ENCODE measurements around the gene SUZ12.
"Not testable (repeated sequence)": the region's sequence is repeated elsewhere in the genome, so short reads cannot be mapped to it uniquely, and the experiment has no call there.

The SUZ12 gene

GRCh38 chr17:31936615-31937609 is at the start of gene SUZ12:
Gene SUZ12 (plus strand): TSS chr17:31937007. CDS start chr17:31937247, 240 bp downstream.
- peak; percentile 65 to 77 for DNase-seq (ENCODE audit: low read depth in 1 of 2, low spot score in 1 of 2)

- no peak for DNase-seq (ENCODE audit: low read depth in 1 of 2, low spot score in 1 of 2)
These were observed 48.7 kb upstream of the SUZ12 start for GRCh38 chr17:31888124-31888523.

DNA sequence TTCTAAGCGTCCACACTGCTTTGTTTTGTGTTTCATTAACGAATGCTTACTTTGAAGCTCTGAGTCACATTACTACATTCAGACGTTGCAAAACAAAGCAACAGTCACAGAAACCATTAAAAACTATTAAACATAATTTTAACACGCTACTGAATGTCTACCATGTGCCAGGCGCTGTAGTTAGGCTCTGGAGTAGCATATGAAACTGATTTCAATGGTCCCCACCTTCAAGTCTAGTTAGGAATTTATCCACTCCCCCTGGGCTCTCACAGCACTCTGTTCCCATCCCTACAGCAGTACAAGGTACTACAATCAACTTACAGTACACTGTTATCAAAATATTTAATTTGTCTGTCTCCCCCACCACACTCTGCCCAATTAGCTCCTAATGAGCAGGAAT is 35.9 kb upstream of the SUZ12 start:
- no peak for DNase-seq (ENCODE audit: low read depth in 1 of 2, low spot score in 1 of 2)

DNA sequence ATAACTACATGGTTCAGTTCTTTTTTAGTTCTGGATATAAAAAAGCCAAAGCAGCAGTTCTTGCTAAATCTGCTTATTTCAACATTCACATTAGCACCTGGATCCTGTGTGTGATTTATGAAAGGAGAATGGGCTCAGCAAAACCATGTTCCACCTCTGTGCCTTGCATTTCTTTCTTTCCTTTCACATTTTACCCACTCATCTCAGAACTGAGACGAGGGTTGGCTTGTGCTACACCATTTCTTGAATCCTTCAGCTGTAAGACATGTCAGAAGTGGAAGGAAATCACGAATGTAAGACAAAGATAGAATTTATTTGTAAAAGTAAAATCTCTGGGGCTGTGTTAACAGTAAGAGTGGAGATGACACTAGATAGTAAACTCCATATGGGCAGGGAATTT is 34.1 kb upstream of the SUZ12 start:
- no peak for DNase-seq (ENCODE audit: low read depth in 1 of 2, low spot score in 1 of 2)

DNA sequence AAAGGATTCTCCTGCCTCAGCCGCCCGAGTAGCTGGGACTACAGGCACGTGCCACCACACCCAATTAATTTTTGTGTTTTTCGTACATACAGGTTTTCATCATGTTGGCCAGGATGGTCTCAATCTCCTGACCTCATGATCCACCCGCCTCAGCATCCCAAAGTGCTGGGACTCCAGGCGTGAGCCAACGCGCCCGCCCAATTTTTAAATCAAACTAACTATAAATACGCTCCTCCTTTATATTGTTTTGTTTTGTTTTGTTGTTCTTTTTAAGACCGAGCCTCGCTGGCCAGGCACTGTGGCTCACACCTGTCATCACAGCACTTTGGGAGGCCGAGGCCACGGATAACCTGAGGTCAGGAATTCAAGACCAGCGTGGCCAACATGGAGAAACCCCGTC is 33.4 kb upstream of the SUZ12 start:
- DNase-seq (ENCODE audit: low read depth in 1 of 2, low spot score in 1 of 2) = no peak

GRCh38 chr17:31907342-31907962 is 29.4 kb upstream of the SUZ12 start:
- DNase-seq (ENCODE audit: low read depth in 1 of 2, low spot score in 1 of 2) = no peak

DNA sequence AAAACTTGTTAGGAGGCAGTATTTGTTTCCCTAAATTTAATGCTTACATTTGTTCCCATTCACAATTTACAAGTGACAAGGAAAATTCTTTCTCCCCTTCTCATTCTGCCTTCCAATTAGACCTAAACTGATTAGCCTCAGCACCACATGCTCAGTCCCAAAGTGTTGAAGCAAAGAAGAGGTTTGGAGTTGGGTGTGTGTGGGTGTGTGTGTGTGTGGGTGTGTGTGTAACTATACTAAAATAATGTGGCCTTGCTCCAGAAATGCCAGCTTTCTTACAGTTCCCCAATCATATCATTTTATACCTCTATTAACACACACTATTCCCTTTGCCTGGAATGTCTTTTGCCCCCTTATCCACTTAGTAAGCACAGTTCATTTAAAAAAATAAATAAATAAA is 28.4 kb upstream of the SUZ12 start:
- no peak for DNase-seq (ENCODE audit: low read depth in 1 of 2, low spot score in 1 of 2)

GRCh38 chr17:31912705-31913104 is 24.1 kb upstream of the SUZ12 start:
- not testable (repeated sequence) for DNase-seq (ENCODE audit: low read depth in 1 of 2, low spot score in 1 of 2)

GRCh38 chr17:31915456-31916100 is 21.2 kb upstream of the SUZ12 start:
- DNase-seq (ENCODE audit: low read depth in 1 of 2, low spot score in 1 of 2) = no peak

DNA sequence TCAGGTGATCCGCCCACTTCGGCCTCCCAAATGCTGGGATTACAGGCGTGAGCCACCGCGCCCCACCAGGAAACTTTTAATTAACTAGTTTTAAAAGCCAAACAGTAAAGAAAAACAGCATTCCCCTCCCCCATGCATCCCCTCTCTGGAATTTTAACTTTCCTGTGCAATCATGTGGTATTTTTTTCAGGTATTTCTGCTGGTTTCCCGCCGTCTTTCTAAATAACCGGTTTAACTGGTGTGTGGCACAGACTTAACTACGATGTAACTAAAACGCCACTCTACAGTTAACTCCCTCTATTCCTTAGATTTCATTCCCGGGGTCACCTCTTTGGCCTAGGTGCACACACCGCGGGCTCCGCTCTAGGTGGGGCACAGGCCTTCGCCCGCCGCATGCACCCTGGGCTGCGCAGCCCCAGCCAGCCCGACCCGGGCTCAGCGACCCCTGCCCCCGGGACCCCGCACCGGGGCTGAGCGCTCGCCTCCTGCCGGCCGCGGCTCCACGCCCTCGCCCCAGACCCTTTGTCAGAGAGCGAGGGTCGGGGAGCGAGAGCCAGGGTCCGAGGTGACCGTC is 20.2 kb upstream of the SUZ12 start:
- DNase-seq (ENCODE audit: low read depth in 1 of 2, low spot score in 1 of 2) = no peak

DNA sequence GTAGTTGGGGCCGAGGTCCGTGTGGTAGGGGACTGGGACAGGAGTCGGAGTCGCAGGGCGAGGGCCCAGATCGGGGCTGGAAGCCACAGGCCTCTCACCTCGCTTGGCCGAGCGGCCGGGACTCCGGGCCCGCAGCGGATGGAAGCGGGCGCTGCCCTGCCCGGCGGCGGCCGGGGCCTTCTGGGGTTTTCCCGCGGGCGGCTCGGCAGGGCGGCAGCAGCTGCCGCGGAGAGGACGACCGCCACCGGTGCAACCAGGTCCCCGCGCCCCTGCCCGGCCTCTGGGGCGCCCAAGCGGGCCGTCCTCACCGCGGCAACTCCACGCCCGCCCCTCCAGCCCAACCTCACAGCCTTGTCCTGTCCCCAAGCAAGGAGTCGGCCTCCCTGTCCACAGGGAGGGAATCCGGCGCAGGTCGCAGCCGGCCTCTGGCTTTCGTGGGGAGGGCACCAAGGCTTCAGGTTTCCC is 19.7 kb upstream of the SUZ12 start:
- DNase-seq (ENCODE audit: low read depth in 1 of 2, low spot score in 1 of 2) = no peak

DNA sequence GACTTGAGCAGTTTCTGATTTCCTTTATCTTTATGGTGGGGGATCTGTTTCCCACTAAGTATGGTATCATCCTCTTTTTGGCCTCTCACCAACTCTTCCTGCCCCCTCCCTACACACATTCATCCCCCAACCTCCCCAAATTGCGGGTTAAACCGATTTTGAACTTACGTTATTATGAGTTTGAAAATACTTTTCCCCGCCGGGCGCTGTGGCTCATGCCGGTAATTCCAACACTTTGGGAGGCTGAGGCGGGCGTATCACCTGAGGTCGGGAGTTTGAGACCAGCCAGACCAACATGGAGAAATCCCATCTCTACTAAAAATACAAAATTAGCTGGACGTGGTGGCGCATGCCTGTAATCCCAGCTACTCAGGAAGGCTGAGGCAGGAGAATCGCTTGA is 19.1 kb upstream of the SUZ12 start:
- DNase-seq (ENCODE audit: low read depth in 1 of 2, low spot score in 1 of 2) = not testable (repeated sequence)

GRCh38 chr17:31918701-31919128 is 18.1 kb upstream of the SUZ12 start:
- DNase-seq (ENCODE audit: low read depth in 1 of 2, low spot score in 1 of 2) = no peak

- no peak for DNase-seq (ENCODE audit: low read depth in 1 of 2, low spot score in 1 of 2)
These were observed 16.8 kb upstream of the SUZ12 start for GRCh38 chr17:31919802-31920525.

- no peak for DNase-seq (ENCODE audit: low read depth in 1 of 2, low spot score in 1 of 2)
These were observed 10.6 kb upstream of the SUZ12 start for GRCh38 chr17:31926100-31926729.

GRCh38 chr17:31931756-31932155 is 5.1 kb upstream of the SUZ12 start:
- DNase-seq (ENCODE audit: low read depth in 1 of 2, low spot score in 1 of 2) = no peak

- no peak for DNase-seq (ENCODE audit: low read depth in 1 of 2, low spot score in 1 of 2)
These were observed 1.3 kb upstream of the SUZ12 start for GRCh38 chr17:31935512-31935911.

GRCh38 chr17:31937926-31938641 is 1.3 kb downstream of the SUZ12 start:
- DNase-seq (ENCODE audit: low read depth in 1 of 2, low spot score in 1 of 2) = not testable (repeated sequence)

- DNase-seq (ENCODE audit: low read depth in 1 of 2, low spot score in 1 of 2) = not testable (repeated sequence)
These were observed 5.1 kb downstream of the SUZ12 start for GRCh38 chr17:31941916-31942315.
